T-helper 17 cell (primary cell): ENCODE data around the gene KCNJ5. TPM values are rescaled to one million over a fixed set of nuclear protein-coding genes. Genes with fewer than 3 reads are reported as not detected.

Experiments used
- ATAC-seq: fragments of 150-1000 bp; cut with Tn5 transposase; 2 replicates; pipeline ENCODE4 v1.10.0; 2021; ENCODE audit warnings: mild to moderate bottlenecking, moderate library complexity
- DNase-seq, 3 donors: peaks; one replicate each; pipeline versions ENCODE4 v3.0.0 to v3.0.0-alpha.2; 2020 to 2021
- H3K9me3 ChIP-seq: one replicate; pipeline ENCODE4 v1.7.0; 2013; ENCODE audit warnings: low read length, mild to moderate bottlenecking; ENCODE audit not compliant: control insufficient read depth, poor library complexity, severe bottlenecking
- H3K27ac Mint-ChIP-seq: one replicate; pipeline ENCODE4 v1.8.0; 2022; ENCODE audit warnings: mild to moderate bottlenecking, moderate library complexity, mixed read lengths
- H3K27me3 Mint-ChIP-seq: one replicate; pipeline ENCODE4 v1.8.0; 2022; ENCODE audit warnings: mixed read lengths
- H3K36me3 Mint-ChIP-seq: one replicate; pipeline ENCODE4 v1.8.0; 2022; ENCODE audit warnings: low read depth, mixed read lengths
- H3K4me1 Mint-ChIP-seq: one replicate; pipeline ENCODE4 v1.8.0; 2022; ENCODE audit warnings: mild to moderate bottlenecking, mixed read lengths
- H3K4me3 Mint-ChIP-seq: one replicate; pipeline ENCODE4 v1.8.0; 2022; ENCODE audit warnings: mild to moderate bottlenecking, moderate library complexity, mixed read lengths
- total RNA-seq, 4 donors: library from RNA in 2 of 4; stranded (reverse) in 2 of 4; gene quantifications; one replicate each; pipeline ENCODE4 v1.2.3 and lab custom pipeline; 2022 to 2026

KCNJ5 gene
- total RNA-seq, 2 donors from 2014 or later: not detected

- DNase-seq (no peak), ATAC-seq (no peak)
- Mint-ChIP-seq H3K27ac (no peak overlapping the region), H3K36me3 (no peaks in the 10 kb centered on the region), H3K27me3 (peaks cover 51% of the 10 kb centered on the region), H3K4me3 (no peak overlapping the region), H3K4me1 (peaks cover 11% of the 10 kb centered on the region)
- H3K9me3 ChIP-seq: no peaks in the 10 kb centered on the region
Observed at GRCh38 chr11:128894286-128894681, 3.1 kb downstream of the KCNJ5 start.

- ATAC-seq (no peak), DNase-seq (no peak)
- H3K4me1 Mint-ChIP-seq: peaks cover 11% of the 10 kb centered on the region
- peaks cover 48% of the 10 kb centered on the region for H3K27me3 Mint-ChIP-seq
- H3K4me3 Mint-ChIP-seq: no peak overlapping the region
- no peaks in the 10 kb centered on the region for H3K36me3 Mint-ChIP-seq
- H3K9me3 ChIP-seq: no peaks in the 10 kb centered on the region
- no peak overlapping the region for H3K27ac Mint-ChIP-seq
Observed at GRCh38 chr11:128894685-128895084, 3.5 kb downstream of the KCNJ5 start.

DNA sequence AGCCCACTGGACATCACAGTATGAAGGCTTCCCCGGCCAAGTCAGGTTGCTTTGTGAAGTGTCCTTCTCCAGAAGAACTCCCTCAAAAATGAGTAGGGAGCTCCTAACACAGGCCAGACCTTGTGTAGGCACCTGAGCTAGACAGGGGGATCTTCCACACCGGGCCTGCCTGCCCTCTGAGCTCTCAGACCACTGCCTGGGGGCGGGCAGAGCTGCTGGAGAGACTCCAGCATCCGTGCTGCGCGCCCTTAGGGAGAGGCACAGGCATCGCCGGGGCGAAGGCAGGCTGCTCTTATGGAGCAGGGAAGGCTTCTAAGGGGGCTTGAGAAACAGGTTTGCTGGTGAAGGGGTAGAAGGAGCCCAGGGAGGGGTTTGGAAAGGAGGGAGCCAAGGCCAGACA, 4.4 kb downstream of the KCNJ5 start:
- Mint-ChIP-seq H3K4me3 (no peak overlapping the region), H3K27me3 (peaks cover 48% of the 10 kb centered on the region), H3K27ac (no peak overlapping the region), H3K36me3 (no peaks in the 10 kb centered on the region), H3K4me1 (peaks cover 8% of the 10 kb centered on the region)
- ATAC-seq: no peak
- no peaks in the 10 kb centered on the region for H3K9me3 ChIP-seq
- DNase-seq: no peak

- no peak overlapping the region for H3K4me3 Mint-ChIP-seq
- peaks cover 43% of the 10 kb centered on the region for H3K27me3 Mint-ChIP-seq
- no peaks in the 10 kb centered on the region for H3K36me3 Mint-ChIP-seq
- DNase-seq (no peak), ATAC-seq (no peak)
- no peak overlapping the region for H3K27ac Mint-ChIP-seq
- H3K9me3 ChIP-seq: no peaks in the 10 kb centered on the region
- H3K4me1 Mint-ChIP-seq: peaks cover 3% of the 10 kb centered on the region
Observed at GRCh38 chr11:128896356-128896755, 5.2 kb downstream of the KCNJ5 start.

GRCh38 chr11:128897826-128898225, 6.7 kb downstream of the KCNJ5 start:
- no peaks in the 10 kb centered on the region for H3K36me3 Mint-ChIP-seq
- H3K27ac Mint-ChIP-seq: peak overlapping the region; percentile 63
- ATAC-seq: no peak
- H3K9me3 ChIP-seq: no peaks in the 10 kb centered on the region
- H3K4me1 Mint-ChIP-seq: peaks cover 3% of the 10 kb centered on the region
- no peak for DNase-seq
- H3K4me3 Mint-ChIP-seq: no peak overlapping the region
- peaks cover 38% of the 10 kb centered on the region for H3K27me3 Mint-ChIP-seq

GRCh38 chr11:128898580-128899344, 7.6 kb downstream of the KCNJ5 start:
- H3K9me3 ChIP-seq: no peaks in the 10 kb centered on the region
- H3K4me1 Mint-ChIP-seq: peaks cover 6% of the 10 kb centered on the region
- ATAC-seq (no peak), DNase-seq (no peak)
- H3K36me3 Mint-ChIP-seq: no peaks in the 10 kb centered on the region
- H3K27me3 Mint-ChIP-seq: peaks cover 32% of the 10 kb centered on the region
- no peak overlapping the region for H3K4me3 Mint-ChIP-seq
- H3K27ac Mint-ChIP-seq: no peak overlapping the region

DNA sequence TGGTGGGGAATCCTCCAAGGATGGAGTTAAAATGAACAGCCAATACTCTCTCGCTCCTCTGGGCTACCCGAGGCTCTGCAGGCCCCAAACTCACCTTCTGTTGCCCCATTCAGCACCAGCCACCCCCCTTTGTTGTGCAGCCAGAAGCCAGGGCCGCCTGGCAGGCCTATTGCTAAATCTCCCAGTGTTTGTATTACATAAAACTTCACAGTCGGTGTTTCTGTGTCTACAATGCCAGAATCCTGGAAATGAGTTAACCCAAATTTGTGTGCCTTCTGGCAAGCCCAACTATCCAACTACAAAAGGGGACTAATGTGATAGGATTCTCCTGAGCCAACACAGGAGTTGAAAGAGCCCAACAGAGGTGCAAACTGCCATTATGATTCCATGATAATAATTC, 9.3 kb downstream of the KCNJ5 start:
- Mint-ChIP-seq H3K36me3 (no peaks in the 10 kb centered on the region), H3K27me3 (peaks cover 26% of the 10 kb centered on the region), H3K27ac (no peak overlapping the region), H3K4me3 (no peak overlapping the region), H3K4me1 (peaks cover 8% of the 10 kb centered on the region)
- no peak for DNase-seq
- no peaks in the 10 kb centered on the region for H3K9me3 ChIP-seq
- no peak for ATAC-seq

DNA sequence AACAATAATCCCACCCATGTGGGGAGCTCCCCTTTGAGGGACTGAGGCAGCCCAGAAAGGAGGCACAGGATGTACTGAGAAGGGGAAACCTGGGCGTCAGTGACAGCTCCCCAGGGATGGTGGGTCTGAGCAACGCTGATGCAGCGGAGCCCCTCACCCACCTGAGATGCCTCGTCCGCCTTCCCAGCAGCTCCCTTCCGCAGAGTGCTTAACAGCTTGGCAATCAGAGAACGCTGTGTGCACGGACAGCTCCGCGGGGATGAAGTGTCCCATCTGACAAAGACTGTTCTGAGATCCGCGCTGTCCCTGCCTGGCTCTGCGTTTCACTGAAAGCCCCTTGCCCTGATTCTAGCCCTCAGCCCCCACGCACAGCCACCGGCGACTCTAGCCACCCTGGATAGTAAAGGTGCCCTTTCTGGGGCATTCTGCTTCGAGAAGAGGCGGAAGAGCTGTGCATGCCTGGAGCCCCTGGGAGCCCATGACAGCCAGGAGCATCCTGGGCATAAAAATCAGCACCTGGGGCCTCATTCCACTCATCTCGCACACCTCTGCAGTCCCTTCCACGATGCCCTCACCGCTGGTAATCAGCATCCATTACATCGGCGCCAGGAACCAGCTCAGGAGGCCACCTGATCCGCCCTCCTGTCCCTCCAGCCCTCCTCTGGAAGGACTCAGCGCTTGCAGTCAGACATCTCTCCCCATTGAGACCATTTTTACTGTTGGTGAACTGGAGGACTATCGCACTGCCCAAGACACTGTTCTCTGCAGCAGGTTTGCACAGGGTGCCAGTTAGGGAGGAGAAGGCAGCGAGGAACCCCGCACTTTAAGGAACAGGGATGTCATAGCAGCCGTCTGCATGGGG, 10.7 kb downstream of the KCNJ5 start:
- peaks cover 14% of the 10 kb centered on the region for H3K4me1 Mint-ChIP-seq
- no peak overlapping the region for H3K4me3 Mint-ChIP-seq
- H3K27me3 Mint-ChIP-seq: peaks cover 27% of the 10 kb centered on the region
- no peaks in the 10 kb centered on the region for H3K36me3 Mint-ChIP-seq
- no peak for ATAC-seq
- H3K27ac Mint-ChIP-seq: no peak overlapping the region
- H3K9me3 ChIP-seq: peaks cover 3% of the 10 kb centered on the region
- DNase-seq: no peak

- H3K4me1 Mint-ChIP-seq: peaks cover 18% of the 10 kb centered on the region
Observed at GRCh38 chr11:128902515-128903066, 11.4 kb downstream of the KCNJ5 start.

DNA sequence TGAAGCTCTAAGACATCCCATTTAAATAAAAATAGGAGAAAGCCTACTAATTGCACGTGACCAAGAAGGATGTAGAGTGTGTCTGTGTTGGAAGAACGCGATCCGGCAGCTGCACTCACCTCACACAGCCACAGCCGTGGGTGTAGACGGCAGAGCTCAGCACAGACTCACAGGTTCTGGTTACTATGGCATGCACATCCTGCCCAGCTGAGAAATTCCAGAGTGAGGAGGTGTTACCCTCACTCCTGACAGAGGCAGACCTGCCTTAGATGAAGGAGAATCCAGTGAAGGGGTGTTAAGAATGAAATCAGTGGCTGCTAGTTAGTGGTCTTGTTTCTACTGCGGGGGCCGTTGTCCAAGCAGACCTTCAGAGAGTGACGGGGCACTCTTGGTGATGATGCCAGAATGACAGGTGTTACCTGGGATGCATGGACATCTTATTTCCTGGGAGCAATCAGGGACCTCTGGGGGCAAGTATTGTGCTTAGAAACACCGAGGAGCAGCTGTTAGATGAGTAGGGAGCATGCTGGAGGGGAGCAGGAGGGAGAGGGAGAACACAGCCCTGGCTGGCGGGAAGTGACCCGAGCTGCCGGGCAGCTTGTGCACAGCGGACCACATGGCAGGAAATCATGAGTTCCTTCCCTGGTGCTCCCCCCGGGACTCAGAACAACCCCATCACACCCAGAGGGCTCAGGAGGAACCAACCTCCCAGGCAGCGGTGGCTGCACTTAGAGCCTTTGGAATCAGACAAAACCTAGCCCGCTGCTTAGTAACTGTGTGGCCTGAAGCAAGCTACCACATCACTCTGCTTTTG, 12.3 kb downstream of the KCNJ5 start:
- Mint-ChIP-seq H3K4me1 (peaks cover 18% of the 10 kb centered on the region), H3K27ac (peak overlapping the region; percentile 16), H3K4me3 (peak overlapping the region; percentile 83), H3K27me3 (peaks cover 36% of the 10 kb centered on the region), H3K36me3 (no peaks in the 10 kb centered on the region)
- H3K9me3 ChIP-seq: peaks cover 3% of the 10 kb centered on the region
- no peak for DNase-seq
- ATAC-seq: no peak

More at GRCh38 chr11:128902515-128903066, 11.4 kb downstream of the KCNJ5 start:
- Mint-ChIP-seq H3K27ac (no peak overlapping the region), H3K27me3 (peaks cover 34% of the 10 kb centered on the region), H3K4me3 (no peak overlapping the region), H3K36me3 (no peaks in the 10 kb centered on the region)
- H3K9me3 ChIP-seq: peaks cover 3% of the 10 kb centered on the region
- DNase-seq (no peak), ATAC-seq (no peak)

DNA sequence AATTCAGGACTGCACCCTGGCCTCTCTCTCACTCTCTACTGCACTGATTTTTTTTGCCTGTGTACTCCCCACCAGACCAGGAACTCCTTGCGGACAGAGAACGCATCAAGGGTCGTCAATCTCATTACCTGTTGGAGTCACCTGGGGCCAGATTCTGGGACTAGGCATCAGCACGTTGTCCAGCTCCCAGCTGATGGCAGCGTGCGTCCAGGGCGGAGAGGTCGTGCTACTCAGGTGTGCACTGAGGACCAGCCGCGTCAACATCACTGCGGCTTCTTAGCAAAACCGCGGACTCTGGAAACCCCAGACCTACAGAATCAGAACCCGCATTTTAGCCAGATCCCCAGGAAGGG, 13.1 kb downstream of the KCNJ5 start:
- Mint-ChIP-seq H3K27ac (no peak overlapping the region), H3K4me1 (peaks cover 18% of the 10 kb centered on the region), H3K4me3 (peak overlapping the region; percentile 83), H3K36me3 (no peaks in the 10 kb centered on the region), H3K27me3 (peaks cover 32% of the 10 kb centered on the region)
- peaks cover 3% of the 10 kb centered on the region for H3K9me3 ChIP-seq
- DNase-seq (no peak), ATAC-seq (no peak)

GRCh38 chr11:128904656-128905344, 13.6 kb downstream of the KCNJ5 start:
- Mint-ChIP-seq H3K27ac (no peak overlapping the region), H3K4me1 (peaks cover 18% of the 10 kb centered on the region), H3K27me3 (peaks cover 36% of the 10 kb centered on the region), H3K36me3 (no peaks in the 10 kb centered on the region), H3K4me3 (peak overlapping the region; percentile 83)
- ATAC-seq: peak; percentile 31
- DNase-seq: no peak
- H3K9me3 ChIP-seq: peaks cover 3% of the 10 kb centered on the region
